Transverse colon (tissue), 4 donors: ENCODE measurements around the gene AFTPH. TPM values are rescaled to one million over a fixed set of nuclear protein-coding genes. Genes with fewer than 3 reads are reported as not detected.

Experiments used
- DNase-seq: peaks from one replicate; pipeline ENCODE4 v3.0.0-alpha.2; 2019
- H3K27ac ChIP-seq, 4 donors: fragments of 200-600 bp; sonication (generic); 2 replicates each; pipeline ENCODE4 v1.5.1; 2016 to 2018; ENCODE audit warnings: inconsistent platforms in 4 of 4
- H3K27me3 ChIP-seq: fragments of 200-600 bp; sonication (generic); 2 replicates; pipeline ENCODE4 v1.5.1; 2017; ENCODE audit warnings: inconsistent platforms
- H3K36me3 ChIP-seq, 4 donors: fragments of 200-600 bp; sonication (generic); 2 replicates each; pipeline ENCODE4 v1.5.1; 2017 to 2019; ENCODE audit warnings: inconsistent platforms in 4 of 4
- H3K4me1 ChIP-seq, 4 donors: fragments of 200-600 bp; sonication (generic); 2 replicates each; pipeline ENCODE4 v1.5.1; 2017 to 2020; ENCODE audit warnings: inconsistent platforms in 4 of 4
- H3K4me3 ChIP-seq, 4 donors: fragments of 200-600 bp; sonication (generic); 1 replicate in 1 of 4; 2 replicates in 3 of 4; pipeline versions ENCODE4 v1.5.1 to v1.6.1; 2017 to 2019; ENCODE audit warnings: inconsistent platforms in 4 of 4
- H3K9me3 ChIP-seq, 2 donors: fragments of 200-600 bp; sonication (generic); 2 replicates each; pipeline ENCODE4 v1.5.1; 2017 to 2019; ENCODE audit warnings: inconsistent platforms in 2 of 2
- EP300 ChIP-seq: sonication (generic); formaldehyde crosslinking; IDR thresholded peaks from one replicate; pipeline ENCODE4 v1.6.1; 2017; ENCODE audit warnings: antibody characterized with exemption, low read depth
- POLR2A ChIP-seq: fragments of 450-650 bp; IDR thresholded peaks from one replicate; pipeline ENCODE4 v1.6.1; 2016; ENCODE audit warnings: antibody characterized with exemption, mild to moderate bottlenecking, moderate library complexity
- POLR2AphosphoS5 ChIP-seq, 3 donors: sonication (generic); formaldehyde crosslinking; IDR thresholded peaks; one replicate each; pipeline ENCODE4 v1.6.1; 2016; ENCODE audit warnings: antibody characterized with exemption in 3 of 3
- WGBS, 2 donors: methylation state at CpG; one replicate each; pipeline ENCODE4 v1.1.5; 2018; ENCODE audit warnings: low coverage in 1 of 2; 5-methylcytosine and 5-hydroxymethylcytosine counted together
- in situ Hi-C, 4 donors: fragments of 200-750 bp; cut with MboI; loops; one replicate each; pipeline versions ENCODE4 v1.15.0 to v1.15.1; 2017; ENCODE audit warnings: low sequenced_read_pairs in 3 of 4, low pct_ligation_motif_present in 1 of 4, low pct_unique_long_range_greater_than_20kb in 1 of 4
- intact Hi-C: fragments of 100-400 bp; cut with DNase I; formaldehyde crosslinking; loops from one replicate; pipeline ENCODE4 v1.15.1; 2023; ENCODE audit warnings: low total_unique reads
- total RNA-seq, 4 donors: library from RNA; depleted of rRNA; stranded (reverse); fragments of >200 nt; gene quantifications; one replicate each; pipeline ENCODE4 v1.1.0, GENCODE V29; 2016
- TF ChIP-seq, protein P1 (sequence below), 5 experiments: fragments of 200-600 bp in 3 of 5; fragments of 450-650 bp in 2 of 5; sonication (generic) in 3 of 5; IDR thresholded peaks; 1 replicate in 2 of 5; 2 replicates in 3 of 5; pipeline ENCODE4 v1.5.1; 2016 to 2017; ENCODE audit warnings: antibody characterized with exemption in 5 of 5, inconsistent platforms in 3 of 5, mild to moderate bottlenecking in 2 of 5, moderate library complexity in 1 of 5

AFTPH gene
- total RNA-seq, 4 donors from 2014 or later = 42.3 to 123 (median 70.2) TPM

DNA sequence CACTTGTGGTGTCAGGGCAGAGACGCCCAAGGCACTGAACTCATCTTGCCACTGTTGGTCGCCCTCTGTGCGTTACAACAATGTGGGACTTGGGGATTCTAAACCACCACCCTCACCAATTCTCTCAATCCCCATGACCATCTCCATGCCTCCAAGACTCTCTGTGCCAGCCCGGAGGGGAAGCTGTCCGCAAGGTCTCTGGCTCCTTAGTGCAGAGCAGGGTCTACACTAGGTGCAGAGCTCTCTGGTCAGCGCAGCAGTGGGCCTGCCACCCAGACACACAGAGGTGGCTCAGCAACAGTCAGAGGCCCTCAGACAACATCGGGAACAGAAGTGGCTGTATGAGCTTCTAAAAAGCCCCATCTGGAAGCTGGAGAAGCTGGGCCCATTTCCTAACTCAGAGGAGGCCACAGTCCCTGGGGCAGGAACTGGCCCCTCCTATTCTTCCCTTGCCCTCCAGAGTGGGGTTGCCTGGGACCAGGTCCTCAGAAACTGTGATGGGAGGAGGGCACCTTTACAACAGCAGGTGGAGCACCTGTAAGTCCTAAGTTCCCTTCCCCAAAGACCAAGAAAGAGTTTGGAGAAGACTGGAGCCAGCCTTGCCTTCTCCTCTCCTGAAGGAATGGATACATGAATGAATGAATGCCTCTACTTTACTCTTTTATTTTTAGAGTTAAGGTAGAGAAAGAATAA, 91.9 kb downstream of the AFTPH start:
- Histone ChIP-seq H3K27ac (no peak overlapping the region), H3K9me3 (no peaks in the 10 kb centered on the region), H3K36me3 (no peaks in the 10 kb centered on the region), H3K4me3 (no peak overlapping the region), H3K27me3 (no peaks in the 10 kb centered on the region), H3K4me1 (peaks cover 0 to 9% (median 5%) of the 10 kb centered on the region in 4 donors)
- 94 to 100% methylated on average over 2 to 7 of the region's 7 CpGs for WGBS, 2 donors
- in situ Hi-C loops (no loop called here), intact Hi-C loops (no loop called here)
- no peak for DNase-seq
- no peak for TF ChIP-seq POLR2A

DNA sequence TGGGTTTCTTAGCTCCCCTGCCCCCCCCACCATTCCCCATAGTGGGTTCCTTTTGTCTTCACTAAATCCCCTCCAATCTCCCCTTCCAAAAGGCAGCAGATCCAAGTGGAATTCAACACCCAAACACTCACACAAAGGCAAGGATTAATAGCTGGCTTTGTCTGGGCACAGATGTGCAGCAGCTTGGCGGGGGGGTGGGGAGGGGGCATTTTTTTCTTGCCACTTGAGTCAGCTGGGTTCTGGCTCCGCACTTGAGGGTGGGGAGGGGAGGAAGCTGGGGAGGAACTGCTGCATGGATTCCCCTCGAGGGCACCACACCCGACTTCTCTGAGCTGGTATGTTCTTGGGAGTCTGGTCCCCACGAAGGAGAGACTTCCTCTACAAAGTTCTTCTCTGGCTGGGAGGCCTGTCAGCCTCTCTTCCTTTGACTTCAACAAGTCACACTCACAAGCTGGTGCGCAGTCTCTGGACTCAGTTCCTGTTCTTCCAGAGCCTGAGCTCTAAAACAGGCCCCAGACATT, 93.6 kb downstream of the AFTPH start:
- H3K4me3 ChIP-seq = no peak overlapping the region
- H3K4me1 ChIP-seq = peaks cover 0 to 9% (median 5%) of the 10 kb centered on the region in 4 donors
- no peak for DNase-seq
- in situ Hi-C loops = no loop called here
- 57 to 83% methylated on average over 1 to 6 of the region's 6 CpGs for WGBS, 2 donors
- intact Hi-C loops = no loop called here
- no peaks in the 10 kb centered on the region for H3K36me3 ChIP-seq
- no peaks in the 10 kb centered on the region for H3K9me3 ChIP-seq
- TF ChIP-seq POLR2A (no peak), EP300 (no peak), POLR2AphosphoS5 (IDR thresholded peaks at IDR 0.05) (no peak)
- no peak overlapping the region for H3K27ac ChIP-seq
- no peaks in the 10 kb centered on the region for H3K27me3 ChIP-seq

DNA sequence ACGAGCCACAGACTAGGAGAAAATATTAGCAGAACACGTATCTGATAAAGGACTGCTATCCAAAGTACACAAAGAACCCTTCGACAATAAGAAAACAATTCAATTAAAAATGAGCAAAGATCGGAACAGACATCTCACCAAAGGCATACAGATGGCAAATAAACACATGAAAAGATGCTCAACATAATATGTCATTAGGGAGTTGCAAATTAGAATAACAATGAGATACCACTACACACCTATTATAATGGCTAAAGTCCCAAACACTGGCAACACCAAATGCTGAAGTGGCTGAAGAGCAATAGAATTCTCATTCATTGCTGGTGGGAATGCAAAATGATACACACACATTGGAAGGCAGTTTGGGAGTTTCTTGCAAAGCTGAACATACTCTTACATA, 96.5 kb downstream of the AFTPH start:
- no peak for TF ChIP-seq EP300
- no peak for TF ChIP-seq POLR2AphosphoS5 (IDR thresholded peaks at IDR 0.05)
- no peak for TF ChIP-seq POLR2A
- TF ChIP-seq, protein P1, sequence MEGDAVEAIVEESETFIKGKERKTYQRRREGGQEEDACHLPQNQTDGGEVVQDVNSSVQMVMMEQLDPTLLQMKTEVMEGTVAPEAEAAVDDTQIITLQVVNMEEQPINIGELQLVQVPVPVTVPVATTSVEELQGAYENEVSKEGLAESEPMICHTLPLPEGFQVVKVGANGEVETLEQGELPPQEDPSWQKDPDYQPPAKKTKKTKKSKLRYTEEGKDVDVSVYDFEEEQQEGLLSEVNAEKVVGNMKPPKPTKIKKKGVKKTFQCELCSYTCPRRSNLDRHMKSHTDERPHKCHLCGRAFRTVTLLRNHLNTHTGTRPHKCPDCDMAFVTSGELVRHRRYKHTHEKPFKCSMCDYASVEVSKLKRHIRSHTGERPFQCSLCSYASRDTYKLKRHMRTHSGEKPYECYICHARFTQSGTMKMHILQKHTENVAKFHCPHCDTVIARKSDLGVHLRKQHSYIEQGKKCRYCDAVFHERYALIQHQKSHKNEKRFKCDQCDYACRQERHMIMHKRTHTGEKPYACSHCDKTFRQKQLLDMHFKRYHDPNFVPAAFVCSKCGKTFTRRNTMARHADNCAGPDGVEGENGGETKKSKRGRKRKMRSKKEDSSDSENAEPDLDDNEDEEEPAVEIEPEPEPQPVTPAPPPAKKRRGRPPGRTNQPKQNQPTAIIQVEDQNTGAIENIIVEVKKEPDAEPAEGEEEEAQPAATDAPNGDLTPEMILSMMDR (IDR thresholded peaks at IDR 0.05) = no peak
- 82 to 92% methylated on average over 4 of the region's 4 CpGs for WGBS, 2 donors
- Histone ChIP-seq H3K36me3 (no peaks in the 10 kb centered on the region), H3K27ac (no peak overlapping the region), H3K27me3 (no peaks in the 10 kb centered on the region), H3K9me3 (no peaks in the 10 kb centered on the region), H3K4me1 (peaks cover 0 to 9% (median 5%) of the 10 kb centered on the region in 4 donors), H3K4me3 (no peak overlapping the region)
- in situ Hi-C loops (no loop called here), intact Hi-C loops (no loop called here)
- no peak for DNase-seq

DNA sequence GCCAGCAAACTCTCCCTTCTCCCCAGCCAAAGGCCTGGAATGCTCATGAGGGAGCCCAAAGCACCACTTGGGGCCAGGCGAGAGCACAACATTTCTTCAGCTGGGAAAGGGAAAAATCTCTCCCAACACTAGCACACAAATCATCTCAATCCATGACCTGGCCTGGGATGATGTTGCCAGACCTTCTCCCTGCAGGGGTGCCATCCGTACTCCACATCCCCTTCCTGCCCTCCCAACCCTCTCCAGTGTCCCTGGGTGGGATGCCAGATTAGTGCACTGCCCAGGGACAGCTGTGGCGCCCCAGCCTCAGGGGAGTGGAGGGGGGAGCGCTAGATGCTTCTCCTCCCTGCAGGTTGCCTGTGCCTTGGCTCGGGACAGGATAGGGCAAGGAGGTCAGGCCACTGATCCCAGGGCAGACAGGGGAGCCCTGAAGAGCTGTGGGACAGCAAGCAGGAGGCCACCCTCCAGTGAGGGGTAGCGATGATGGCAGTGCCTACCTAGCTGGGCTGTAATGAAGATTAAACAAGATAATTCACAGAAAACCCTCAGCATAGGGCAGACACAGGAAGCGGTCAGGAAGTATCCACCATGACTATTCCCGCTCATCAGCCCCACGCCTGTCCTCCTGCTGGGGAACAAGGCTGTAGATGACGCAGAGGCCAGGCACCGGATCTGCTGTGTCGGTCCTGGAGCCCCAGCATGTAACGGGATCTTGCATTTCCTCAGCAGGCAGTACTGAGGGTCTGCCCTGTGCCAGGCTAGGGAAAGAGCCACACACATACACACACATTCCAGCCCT, 98.5 kb downstream of the AFTPH start:
- H3K4me1 ChIP-seq = peaks cover 0 to 7% (median 3%) of the 10 kb centered on the region in 4 donors
- no peak overlapping the region for H3K27ac ChIP-seq
- H3K27me3 ChIP-seq = no peaks in the 10 kb centered on the region
- intact Hi-C loops = no loop called here
- no peak for DNase-seq
- H3K4me3 ChIP-seq = no peak overlapping the region
- H3K36me3 ChIP-seq = no peaks in the 10 kb centered on the region
- in situ Hi-C loops = no loop called here
- no peak for TF ChIP-seq EP300
- TF ChIP-seq, protein P1 (IDR thresholded peaks at IDR 0.05) = no peak
- TF ChIP-seq POLR2A = no peak
- no peak for TF ChIP-seq POLR2AphosphoS5 (IDR thresholded peaks at IDR 0.05)
- 33 to 85% methylated on average over 1 to 13 of the region's 13 CpGs for WGBS, 2 donors
- H3K9me3 ChIP-seq = no peaks in the 10 kb centered on the region

DNA sequence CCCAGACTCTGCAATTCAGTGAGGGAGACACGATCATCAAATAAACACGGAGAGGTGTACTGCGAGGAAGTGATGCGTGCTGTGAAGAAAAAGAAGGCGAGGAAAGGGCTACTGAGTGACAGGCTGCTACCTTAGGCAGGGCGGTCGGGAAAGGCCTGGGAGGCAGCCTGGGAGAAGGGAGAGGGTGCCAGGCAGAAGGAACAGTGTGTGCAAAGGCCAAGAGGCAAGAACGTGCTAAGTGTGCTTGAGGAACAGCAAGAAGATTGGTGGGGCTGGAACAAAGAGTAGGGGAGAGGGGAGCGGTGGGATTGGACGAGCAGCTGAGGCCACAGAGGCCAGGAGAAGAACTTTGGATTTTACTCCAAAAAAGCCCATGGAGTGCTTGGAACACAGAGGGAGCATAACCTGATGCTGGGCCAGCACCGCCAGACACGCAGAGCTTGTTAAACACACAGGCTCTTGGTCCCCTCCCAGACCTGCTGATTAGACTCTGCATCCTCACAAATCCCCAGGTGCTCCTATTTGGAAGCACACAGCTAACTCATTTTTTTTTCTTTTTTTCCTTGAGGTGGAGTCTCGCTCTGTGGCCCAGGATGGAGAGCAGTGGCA, 99.2 kb downstream of the AFTPH start:
- no peaks in the 10 kb centered on the region for H3K27me3 ChIP-seq
- H3K4me3 ChIP-seq = no peak overlapping the region
- H3K27ac ChIP-seq = no peak overlapping the region
- H3K4me1 ChIP-seq = peaks cover 0 to 11% (median 4%) of the 10 kb centered on the region in 4 donors
- TF ChIP-seq EP300 = no peak
- H3K9me3 ChIP-seq = no peaks in the 10 kb centered on the region
- H3K36me3 ChIP-seq = no peaks in the 10 kb centered on the region
- WGBS, 2 donors = 86 to 89% methylated on average over 7 to 13 of the region's 13 CpGs
- no peak for DNase-seq
- in situ Hi-C loops = no loop called here
- intact Hi-C loops = no loop called here
